Measurements from ENCODE around the gene CRYBA2.

- TF ChIP-seq, protein P1, sequence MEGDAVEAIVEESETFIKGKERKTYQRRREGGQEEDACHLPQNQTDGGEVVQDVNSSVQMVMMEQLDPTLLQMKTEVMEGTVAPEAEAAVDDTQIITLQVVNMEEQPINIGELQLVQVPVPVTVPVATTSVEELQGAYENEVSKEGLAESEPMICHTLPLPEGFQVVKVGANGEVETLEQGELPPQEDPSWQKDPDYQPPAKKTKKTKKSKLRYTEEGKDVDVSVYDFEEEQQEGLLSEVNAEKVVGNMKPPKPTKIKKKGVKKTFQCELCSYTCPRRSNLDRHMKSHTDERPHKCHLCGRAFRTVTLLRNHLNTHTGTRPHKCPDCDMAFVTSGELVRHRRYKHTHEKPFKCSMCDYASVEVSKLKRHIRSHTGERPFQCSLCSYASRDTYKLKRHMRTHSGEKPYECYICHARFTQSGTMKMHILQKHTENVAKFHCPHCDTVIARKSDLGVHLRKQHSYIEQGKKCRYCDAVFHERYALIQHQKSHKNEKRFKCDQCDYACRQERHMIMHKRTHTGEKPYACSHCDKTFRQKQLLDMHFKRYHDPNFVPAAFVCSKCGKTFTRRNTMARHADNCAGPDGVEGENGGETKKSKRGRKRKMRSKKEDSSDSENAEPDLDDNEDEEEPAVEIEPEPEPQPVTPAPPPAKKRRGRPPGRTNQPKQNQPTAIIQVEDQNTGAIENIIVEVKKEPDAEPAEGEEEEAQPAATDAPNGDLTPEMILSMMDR (conservative IDR thresholded peaks at IDR 0.05; ENCODE audit: low read length): no peak
- TF ChIP-seq EZH2phosphoT487 (IDR thresholded peaks at IDR 0.05; ENCODE audit: borderline replicate concordance, low read depth, low read length): no peak
Measured at GRCh38 chr2:219001100-219001576, 7.9 kb upstream of the CRYBA2 start.
